Trophoblast cell (in vitro differentiated cells and primary cell): Measurements from ENCODE around the gene C8G. TPM values are rescaled to one million over a fixed set of nuclear protein-coding genes. Genes with fewer than 3 reads are reported as not detected.
A peak's percentile ranks its signal among the peaks of the same experiment; 100 is the strongest.

Experiments
- DNase-seq, 2 donors: peaks; one replicate each; pipeline ENCODE4 v3.0.0-alpha.2; 2016
- H2AFZ ChIP-seq: 2 replicates; pipeline ENCODE4 v1.6.1; 2013; ENCODE audit warnings: low read length, moderate library complexity, mild to moderate bottlenecking; ENCODE audit not compliant: insufficient read depth, poor library complexity
- H2AK5ac ChIP-seq: 2 replicates; pipeline ENCODE4 v1.6.1; 2013; ENCODE audit warnings: mild to moderate bottlenecking, low read length
- H2BK120ac ChIP-seq: 2 replicates; pipeline ENCODE4 v1.6.1; 2013; ENCODE audit warnings: low read length, mild to moderate bottlenecking, moderate library complexity; ENCODE audit not compliant: insufficient read depth, poor library complexity
- H2BK12ac ChIP-seq: 2 replicates; pipeline ENCODE4 v1.6.1; 2013; ENCODE audit warnings: mild to moderate bottlenecking, low read length, moderate library complexity
- H2BK5ac ChIP-seq: 2 replicates; pipeline ENCODE4 v1.6.1; 2013; ENCODE audit warnings: low read length, low read depth, moderate library complexity, mild to moderate bottlenecking; ENCODE audit not compliant: poor library complexity
- H3K14ac ChIP-seq: 2 replicates; pipeline ENCODE4 v1.6.1; 2013; ENCODE audit warnings: mild to moderate bottlenecking, low read length
- H3K18ac ChIP-seq: 2 replicates; pipeline ENCODE4 v1.6.1; 2013; ENCODE audit warnings: mild to moderate bottlenecking, low read length
- H3K23ac ChIP-seq: 2 replicates; pipeline ENCODE4 v1.6.1; 2013; ENCODE audit warnings: low read length
- H3K27ac ChIP-seq: 2 replicates; pipeline ENCODE4 v1.5.1; 2013; ENCODE audit warnings: low read depth, mild to moderate bottlenecking, inconsistent platforms, low read length, moderate library complexity
- H3K27me3 ChIP-seq: 2 replicates; pipeline ENCODE4 v1.6.1; 2013; ENCODE audit warnings: inconsistent platforms, mild to moderate bottlenecking, low read length, moderate library complexity; ENCODE audit not compliant: insufficient read depth
- H3K36me3 ChIP-seq, 2 experiments: 1 replicate in 1 of 2; 2 replicates in 1 of 2; pipeline ENCODE4 v1.6.1; 2013; ENCODE audit warnings: low read length in 2 of 2, mild to moderate bottlenecking in 2 of 2, moderate library complexity in 1 of 2; ENCODE audit not compliant: insufficient read depth in 2 of 2, control insufficient read depth in 1 of 2
- H3K4ac ChIP-seq: 2 replicates; pipeline ENCODE4 v1.6.1; 2013; ENCODE audit warnings: low read depth, mild to moderate bottlenecking, low read length, moderate library complexity
- H3K4me1 ChIP-seq, 2 experiments: 1 replicate in 1 of 2; 2 replicates in 1 of 2; pipeline ENCODE4 v1.6.1; 2013; ENCODE audit warnings: low read length in 2 of 2, mild to moderate bottlenecking in 2 of 2, moderate library complexity in 1 of 2; ENCODE audit not compliant: insufficient read depth in 2 of 2, control insufficient read depth in 1 of 2
- H3K4me2 ChIP-seq: 2 replicates; pipeline ENCODE4 v1.6.1; 2013; ENCODE audit warnings: inconsistent platforms, mild to moderate bottlenecking, low read length, moderate library complexity
- H3K4me3 ChIP-seq: 2 replicates; pipeline ENCODE4 v1.5.1; 2013; ENCODE audit warnings: mild to moderate bottlenecking, low read depth, low read length, inconsistent platforms
- H3K79me1 ChIP-seq: one replicate; pipeline ENCODE4 v1.6.1; 2013; ENCODE audit warnings: low read length
- H3K79me2 ChIP-seq: 2 replicates; pipeline ENCODE4 v1.6.1; 2013; ENCODE audit warnings: low read length, mild to moderate bottlenecking; ENCODE audit not compliant: control insufficient read depth, insufficient read depth, poor library complexity
- H3K9ac ChIP-seq: 2 replicates; pipeline ENCODE4 v1.6.1; 2013; ENCODE audit warnings: mild to moderate bottlenecking, low read length
- H3K9me3 ChIP-seq: 2 replicates; pipeline ENCODE4 v1.6.1; 2013; ENCODE audit warnings: low read depth, mild to moderate bottlenecking, control low read depth, inconsistent platforms, low read length; ENCODE audit not compliant: insufficient read depth
- H4K12ac ChIP-seq: 2 replicates; pipeline ENCODE4 v1.6.1; 2013; ENCODE audit warnings: low read depth, mild to moderate bottlenecking, low read length, moderate library complexity
- H4K8ac ChIP-seq: 2 replicates; pipeline ENCODE4 v1.6.1; 2013; ENCODE audit warnings: low read depth, mild to moderate bottlenecking, low read length, moderate library complexity
- H4K91ac ChIP-seq: one replicate; pipeline ENCODE4 v1.6.1; 2013; ENCODE audit warnings: low read depth, mild to moderate bottlenecking, low read length, moderate library complexity
- WGBS: extraction: QIAGEN DNeasy Blood & Tissue Kit; methylation state at CpG from one replicate; pipeline ENCODE4 v1.1.7; 2013; ENCODE audit warnings: missing lambda C conversion rate; ENCODE audit not compliant: insufficient read length, insufficient coverage; ENCODE audit errors: extremely low coverage; 5-methylcytosine and 5-hydroxymethylcytosine counted together
- polyA plus RNA-seq: library from polyadenylated mRNA; stranded (reverse); fragments of 200-250 nt; gene quantifications from 2 replicates; pipeline ENCODE4 v1.2.3, GENCODE V29; 2013

C8G gene
- polyA plus RNA-seq = 1.2 and 2.2 TPM in 2 replicates

DNA sequence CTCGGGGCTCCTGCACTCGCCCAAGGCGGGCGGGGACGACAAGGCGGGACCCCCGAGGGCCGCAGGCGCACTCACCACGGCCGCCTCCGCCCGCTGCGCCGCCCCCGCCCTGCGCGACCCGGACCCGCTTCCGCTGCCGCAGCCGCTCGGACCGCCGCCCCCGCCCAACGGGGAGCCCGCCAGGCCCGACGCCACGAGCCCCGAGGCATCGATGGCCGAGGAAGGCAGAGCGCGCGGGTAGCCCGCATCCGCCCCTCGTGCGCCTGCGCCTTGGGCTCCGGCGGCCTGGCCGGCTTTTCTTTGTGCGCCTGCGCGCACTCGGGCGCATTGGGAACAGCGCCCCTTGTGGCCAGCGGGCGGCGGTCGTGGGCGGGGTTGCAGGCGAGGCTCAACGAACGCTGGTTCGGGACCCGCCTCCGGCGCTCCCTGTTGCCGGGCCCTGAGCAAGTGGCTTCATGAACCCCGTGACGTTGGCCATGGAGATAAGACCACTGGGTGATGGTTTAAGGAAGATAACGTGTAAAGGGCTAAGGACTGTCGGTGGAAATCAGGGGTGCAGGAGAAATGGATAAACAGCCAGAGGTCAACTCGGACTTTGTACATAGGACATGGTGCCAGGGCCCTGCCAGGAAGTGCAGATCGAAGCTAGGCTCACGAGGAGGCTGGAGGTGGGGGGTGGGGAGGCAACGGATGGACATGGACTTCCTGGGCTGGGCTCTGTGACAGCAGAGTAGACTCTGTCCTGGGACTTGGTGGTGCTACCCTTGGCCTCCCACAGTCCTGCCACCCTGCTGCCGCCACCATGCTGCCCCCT is at the start of gene C8G, which contains the start of gene FBXW5:
TSS of gene C8G (plus strand) at position 725 of the 814 bp plus-strand sequence. CDS start at position 803, 78 bp downstream.
TSS of gene FBXW5 (minus strand) at position 220 of the 814 bp plus-strand sequence. CDS start 655 bp downstream, outside the sequence.
- H3K4me2 ChIP-seq = peak within 1 kb of the TSS; percentile 77
- H2BK12ac ChIP-seq = peak within 1 kb of the TSS; percentile 34
- H2BK120ac ChIP-seq = peak within 1 kb of the TSS; percentile 62
- peaks cover 37% of the 10 kb centered on the region in 2 experiments for H3K36me3 ChIP-seq
- peaks cover 14% of the 10 kb centered on the region for H3K79me1 ChIP-seq
- peaks cover 10 to 17% of the 10 kb centered on the region in 2 experiments for H3K4me1 ChIP-seq
- peak within 1 kb of the TSS; percentile 87 for H3K4ac ChIP-seq
- H4K91ac ChIP-seq = peak within 1 kb of the TSS; percentile 98
- H3K14ac ChIP-seq = peak within 1 kb of the TSS; percentile 96
- no peaks in the 10 kb centered on the region for H3K27me3 ChIP-seq
- peak within 1 kb of the TSS; percentile 87 for H3K18ac ChIP-seq
- DNase-seq = peak; percentile 92 to 99
- H4K12ac ChIP-seq = peak within 1 kb of the TSS; percentile 88
- peaks cover 13% of the 10 kb centered on the region for H3K79me2 ChIP-seq
- H2BK5ac ChIP-seq = peak within 1 kb of the TSS; percentile 90
- H3K23ac ChIP-seq = no peak within 1 kb of the TSS
- H3K4me3 ChIP-seq = peak within 1 kb of the TSS; percentile 98
- peak within 1 kb of the TSS; percentile 89 for H4K8ac ChIP-seq
- H3K27ac ChIP-seq = peak within 1 kb of the TSS; percentile 80
- H3K9me3 ChIP-seq = peaks cover 4% of the 10 kb centered on the region
- peak within 1 kb of the TSS; percentile 96 for H3K9ac ChIP-seq
- peak within 1 kb of the TSS; percentile 79 for H2AFZ ChIP-seq
- no CpG with 5 or more reads among the region's 74 CpGs for WGBS
- H2AK5ac ChIP-seq = peak within 1 kb of the TSS; percentile 78

DNA sequence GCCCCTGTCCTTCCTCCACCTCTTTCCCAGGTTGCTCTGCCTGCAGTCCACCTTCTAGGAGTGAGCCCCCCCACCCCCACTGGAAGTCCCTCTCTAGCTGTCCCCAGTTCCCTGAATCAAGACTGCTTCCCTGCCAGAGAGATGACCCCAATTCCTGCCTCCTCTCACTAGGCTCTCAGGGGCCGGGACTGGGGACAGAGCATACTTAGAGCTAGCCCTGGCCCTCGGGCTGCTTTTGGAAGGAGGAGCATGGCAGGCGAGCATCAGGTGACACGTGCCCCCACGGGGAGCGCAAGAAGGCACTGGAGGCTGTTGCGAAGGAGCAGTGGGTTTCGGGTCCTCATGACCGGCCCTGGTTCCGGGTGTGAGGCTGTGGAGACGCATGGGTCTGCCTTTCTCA is 49.0 kb upstream of the C8G start:
- H3K4me3 ChIP-seq = no peak overlapping the region
- no peak for DNase-seq
- H3K27me3 ChIP-seq = no peaks in the 10 kb centered on the region
- no peak overlapping the region for H3K14ac ChIP-seq
- H3K18ac ChIP-seq = no peak overlapping the region
- H2BK5ac ChIP-seq = no peak overlapping the region
- no peak overlapping the region for H4K8ac ChIP-seq
- H3K23ac ChIP-seq = no peak overlapping the region
- no peak overlapping the region for H3K4me2 ChIP-seq
- peaks cover 5% of the 10 kb centered on the region for H3K9me3 ChIP-seq
- H4K12ac ChIP-seq = no peak overlapping the region
- peak overlapping the region; percentile 28 for H3K4ac ChIP-seq
- H2AK5ac ChIP-seq = no peak overlapping the region
- H3K27ac ChIP-seq = no peak overlapping the region
- no peaks in the 10 kb centered on the region for H3K79me1 ChIP-seq
- no CpG with 5 or more reads among the region's 11 CpGs for WGBS
- H3K4me1 ChIP-seq = no peaks in the 10 kb centered on the region
- no peak overlapping the region for H3K9ac ChIP-seq
- peaks cover 38 to 39% of the 10 kb centered on the region in 2 experiments for H3K36me3 ChIP-seq
- H4K91ac ChIP-seq = no peak overlapping the region
- H3K79me2 ChIP-seq = no peaks in the 10 kb centered on the region
- H2BK120ac ChIP-seq = no peak overlapping the region
- H2BK12ac ChIP-seq = no peak overlapping the region
- no peak overlapping the region for H2AFZ ChIP-seq

DNA sequence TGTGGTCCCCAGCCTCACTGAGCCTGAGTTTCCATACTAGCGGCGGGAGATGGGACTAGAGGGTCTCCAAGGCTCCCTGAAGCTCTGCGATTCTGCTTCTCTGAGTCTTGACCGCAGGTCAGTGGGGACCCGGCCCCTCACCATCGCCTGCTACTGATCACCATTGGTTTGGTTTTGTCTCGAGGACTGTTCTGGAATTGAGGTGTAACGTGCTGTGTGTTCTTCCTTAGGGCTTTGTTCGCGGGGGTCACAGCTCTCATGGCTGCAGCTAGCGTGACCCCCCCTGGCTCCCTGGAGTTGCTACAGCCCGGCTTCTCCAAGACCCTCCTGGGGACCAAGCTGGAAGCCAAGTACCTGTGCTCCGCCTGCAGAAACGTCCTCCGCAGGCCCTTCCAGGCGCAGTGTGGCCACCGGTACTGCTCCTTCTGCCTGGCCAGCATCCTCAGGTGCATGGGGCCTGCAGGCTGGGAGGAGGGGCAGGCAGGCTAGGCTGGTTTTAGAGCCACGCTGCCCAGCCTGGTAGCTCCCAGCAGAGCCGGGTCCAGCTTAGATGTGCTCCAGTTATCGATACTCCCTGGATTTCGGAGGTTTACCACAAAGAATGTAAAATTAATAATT is 46.5 kb upstream of the C8G start:
- Histone ChIP-seq H3K14ac (no peak overlapping the region), H3K9me3 (peaks cover 5% of the 10 kb centered on the region), H2AK5ac (no peak overlapping the region), H2AFZ (no peak overlapping the region), H3K9ac (no peak overlapping the region), H4K8ac (no peak overlapping the region), H3K4me2 (no peak overlapping the region), H2BK120ac (no peak overlapping the region), H4K91ac (no peak overlapping the region), H3K4me1 (peaks cover 6 to 10% of the 10 kb centered on the region in 2 experiments), H3K18ac (no peak overlapping the region), H3K4me3 (no peak overlapping the region), H3K36me3 (peaks cover 50 to 51% of the 10 kb centered on the region in 2 experiments), H4K12ac (no peak overlapping the region), H3K27ac (no peak overlapping the region), H3K79me2 (no peaks in the 10 kb centered on the region), H2BK12ac (no peak overlapping the region), H3K23ac (no peak overlapping the region), H3K79me1 (no peaks in the 10 kb centered on the region), H2BK5ac (no peak overlapping the region), H3K27me3 (no peaks in the 10 kb centered on the region), H3K4ac (no peak overlapping the region)
- no peak for DNase-seq
- WGBS = no CpG with 5 or more reads among the region's 21 CpGs

DNA sequence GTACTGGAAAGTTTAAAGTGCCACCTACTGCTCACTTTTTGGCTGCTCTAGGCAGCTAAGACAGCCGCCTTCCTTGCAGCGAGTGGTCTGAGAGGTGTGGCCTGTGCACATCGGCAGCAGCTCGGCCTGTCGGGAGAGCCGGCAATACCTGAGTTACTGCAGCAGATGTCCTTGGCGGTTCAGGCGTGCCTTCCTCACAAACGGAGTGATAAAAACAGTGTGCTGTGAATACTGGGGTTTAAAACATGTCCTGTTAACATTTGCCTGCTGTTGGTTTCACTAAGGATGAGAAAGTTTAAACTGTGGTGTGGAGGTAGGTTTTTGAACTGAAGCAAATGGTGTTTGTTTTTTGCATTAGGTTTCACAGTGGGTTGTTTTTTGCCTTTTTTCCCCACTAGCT is 45.8 kb upstream of the C8G start:
- Histone ChIP-seq H4K12ac (no peak overlapping the region), H3K14ac (no peak overlapping the region), H2BK12ac (no peak overlapping the region), H2AFZ (no peak overlapping the region), H3K36me3 (peaks cover 51 to 52% of the 10 kb centered on the region in 2 experiments), H3K23ac (no peak overlapping the region), H3K18ac (no peak overlapping the region), H3K27me3 (no peaks in the 10 kb centered on the region), H3K4me3 (no peak overlapping the region), H3K79me1 (no peaks in the 10 kb centered on the region), H3K9ac (no peak overlapping the region), H2BK120ac (no peak overlapping the region), H3K4me1 (peaks cover 6 to 10% of the 10 kb centered on the region in 2 experiments), H3K27ac (no peak overlapping the region), H2AK5ac (no peak overlapping the region), H3K4ac (no peak overlapping the region), H3K9me3 (peaks cover 5% of the 10 kb centered on the region), H4K91ac (no peak overlapping the region), H3K79me2 (no peaks in the 10 kb centered on the region), H2BK5ac (no peak overlapping the region), H4K8ac (no peak overlapping the region), H3K4me2 (no peak overlapping the region)
- no CpG with 5 or more reads among the region's 9 CpGs for WGBS
- no peak for DNase-seq
